HUDEP-2 (cell line): ENCODE measurements around the gene TMEM238L.
A peak's percentile ranks its signal among the peaks of the same experiment; 100 is the strongest.
"Not testable (repeated sequence)": the region's sequence is repeated elsewhere in the genome, so short reads cannot be mapped to it uniquely, and the experiment has no call there.

ENCODE experiments used
- DNase-seq, 76 experiments: peaks; one replicate each; lab custom pipeline; 2025; ENCODE audit not compliant: unreplicated experiment in 76 of 76; lab: John Stamatoyannopoulos, UW

Gene TMEM238L, protein sequence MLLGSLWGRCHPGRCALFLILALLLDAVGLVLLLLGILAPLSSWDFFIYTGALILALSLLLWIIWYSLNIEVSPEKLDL

GRCh38 chr17:10803830-10804475, at the start of gene TMEM238L:
TSS of gene TMEM238L (minus strand) at chr17:10804099. CDS start at chr17:10803963, 136 bp downstream.
- DNase-seq = no peak

GRCh38 chr17:10846636-10847035, 42.7 kb upstream of the TMEM238L start:
- DNase-seq = not testable (repeated sequence)

- no peak for DNase-seq
Measured at GRCh38 chr17:10845388-10845751, 41.5 kb upstream of the TMEM238L start.

DNA sequence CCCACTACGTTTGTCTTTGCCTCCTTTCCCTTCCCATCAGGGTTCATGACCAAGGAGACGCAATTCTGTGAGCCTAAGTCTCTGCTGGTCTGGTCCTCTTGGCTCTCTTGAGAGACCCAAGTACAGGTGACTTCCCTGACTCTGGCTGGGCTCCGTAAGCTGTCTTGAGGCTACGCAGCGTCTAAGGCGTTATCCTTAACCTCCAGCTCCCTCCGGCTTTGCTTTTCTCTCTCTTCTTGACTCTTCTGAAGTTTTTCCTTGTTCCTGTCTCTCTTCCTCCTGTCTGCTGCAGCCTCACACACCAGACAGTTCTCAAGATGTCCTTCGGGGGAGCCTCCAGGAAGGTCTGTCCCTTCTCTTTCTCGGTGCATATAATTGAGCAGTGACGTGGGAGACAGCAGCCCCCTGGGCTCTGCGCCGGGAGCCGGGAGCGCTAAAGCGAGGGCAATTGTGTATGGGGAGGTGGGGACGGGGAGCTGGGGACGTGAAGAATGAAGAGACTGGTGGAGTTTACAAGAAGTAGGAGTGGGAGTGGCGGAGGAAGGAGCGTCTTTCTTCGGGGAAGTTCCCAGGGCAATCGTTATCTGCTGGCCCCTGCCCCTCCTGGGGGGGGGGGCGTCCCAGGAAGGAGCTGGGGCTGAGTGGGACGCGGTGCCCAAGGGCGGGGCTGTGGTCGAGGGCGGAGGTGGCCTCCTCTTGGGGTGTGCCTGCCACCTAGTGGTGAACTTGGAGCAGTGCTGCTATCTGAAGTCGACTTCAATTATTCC, 40.9 kb upstream of the TMEM238L start:
- DNase-seq = peak in 66 of 76 experiments; percentile 3 to 72 (median 40)

DNA sequence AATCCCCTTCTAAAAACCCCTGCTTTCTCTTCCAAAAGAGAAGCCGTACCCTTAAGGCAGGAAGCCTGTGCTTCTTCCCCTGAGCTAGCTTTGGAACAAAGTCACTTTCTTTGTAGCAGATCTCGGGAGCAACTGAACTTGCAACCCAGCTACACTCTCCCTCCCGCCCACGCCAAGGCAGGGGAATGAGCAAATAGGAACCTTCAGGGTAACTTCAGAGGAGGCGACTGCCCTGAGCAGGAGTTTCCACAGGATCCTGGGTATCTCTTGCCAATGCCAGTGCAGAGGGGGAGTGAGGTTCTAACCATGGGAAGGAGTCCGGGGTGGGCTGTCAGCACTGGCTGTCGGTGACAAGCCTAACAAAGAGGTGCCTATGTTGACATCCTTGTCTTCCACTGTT, 39.9 kb upstream of the TMEM238L start:
- peak in 50 of 76 experiments; percentile 2 to 52 (median 17) for DNase-seq

- no peak for DNase-seq
Measured at GRCh38 chr17:10842658-10843057, 38.8 kb upstream of the TMEM238L start.

GRCh38 chr17:10838682-10839081, 34.8 kb upstream of the TMEM238L start:
- no peak for DNase-seq

DNA sequence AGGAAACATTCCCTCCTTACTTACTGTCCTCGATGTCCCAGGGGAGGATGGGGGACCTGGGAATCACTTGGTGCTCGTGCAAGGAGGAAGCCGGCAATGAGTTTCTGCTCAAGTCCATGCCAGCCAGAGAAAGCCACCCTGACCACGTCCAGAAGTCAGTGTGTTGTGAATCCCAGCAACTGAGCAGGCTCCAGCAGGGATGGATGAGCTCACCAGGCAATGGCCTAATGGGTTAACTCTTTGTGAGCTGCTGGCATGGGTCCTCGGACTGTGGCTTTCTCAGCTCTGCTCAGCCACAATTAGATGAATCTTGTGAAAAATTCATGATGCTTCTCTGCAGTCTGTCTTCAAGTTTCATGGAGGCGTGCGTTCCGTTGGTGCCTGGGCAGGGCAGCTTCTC, 34.0 kb upstream of the TMEM238L start, which contains the start of gene PIRT:
PIRT (minus strand) TSS at position 167 of the 400 bp plus-strand sequence. CDS start 12,442 bp downstream, outside the sequence.
- no peak for DNase-seq

DNA sequence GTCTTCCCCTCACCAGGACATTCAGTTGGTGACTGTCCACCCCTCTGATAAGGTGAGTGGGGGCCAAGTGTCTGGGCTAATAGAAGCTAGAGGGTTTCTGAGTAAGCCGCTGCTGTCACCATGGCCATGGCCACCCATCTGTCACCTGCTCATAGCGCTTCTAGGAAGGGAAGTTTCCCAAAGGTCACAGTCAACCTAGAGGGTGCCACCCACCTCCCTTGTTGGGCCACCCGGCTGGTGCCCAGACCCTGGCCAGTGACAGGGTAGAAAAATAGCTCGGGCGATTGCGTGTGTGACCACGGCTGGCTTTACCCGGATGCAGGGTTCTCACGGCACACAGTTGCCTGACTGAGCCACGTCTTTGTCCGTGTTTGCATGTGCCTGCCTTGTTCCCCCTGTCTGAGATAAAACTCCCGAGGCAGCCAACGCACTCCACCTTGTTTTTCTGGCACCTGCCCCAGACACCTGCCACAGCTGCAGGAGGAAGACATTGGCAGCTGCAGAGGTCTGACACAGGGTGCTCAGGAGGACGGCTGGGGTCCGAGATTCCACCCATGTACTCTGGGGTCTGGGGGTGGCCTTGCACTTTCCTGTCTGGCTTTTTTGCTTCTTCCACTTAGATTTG, 33.2 kb upstream of the TMEM238L start:
- DNase-seq = peak in 1 of 76 experiments; percentile 4

DNA sequence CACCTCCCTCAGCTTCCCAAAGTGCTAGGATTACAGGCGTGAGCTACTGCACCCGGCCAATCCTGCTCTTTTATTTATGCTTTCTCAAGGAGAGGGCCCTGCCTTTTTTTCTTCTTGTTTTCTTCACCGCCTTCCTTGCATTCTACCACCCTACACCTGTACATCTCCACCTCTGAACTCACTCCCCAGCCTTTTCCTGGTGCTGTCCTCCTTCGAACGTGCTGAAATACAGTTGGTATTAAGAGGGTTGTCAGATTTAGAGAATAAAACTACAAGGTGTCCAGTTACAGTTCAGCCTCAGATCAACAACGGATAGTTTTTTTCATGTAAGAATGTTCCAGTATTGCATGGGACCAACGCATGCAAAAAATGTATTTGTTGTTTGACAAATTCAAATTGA, 32.2 kb upstream of the TMEM238L start:
- no peak for DNase-seq

- DNase-seq = no peak
Measured at GRCh38 chr17:10831696-10832095, 27.8 kb upstream of the TMEM238L start.

- DNase-seq = no peak
Measured at GRCh38 chr17:10827898-10828552, 24.1 kb upstream of the TMEM238L start.

GRCh38 chr17:10824874-10825273, 21.0 kb upstream of the TMEM238L start:
- DNase-seq = no peak

DNA sequence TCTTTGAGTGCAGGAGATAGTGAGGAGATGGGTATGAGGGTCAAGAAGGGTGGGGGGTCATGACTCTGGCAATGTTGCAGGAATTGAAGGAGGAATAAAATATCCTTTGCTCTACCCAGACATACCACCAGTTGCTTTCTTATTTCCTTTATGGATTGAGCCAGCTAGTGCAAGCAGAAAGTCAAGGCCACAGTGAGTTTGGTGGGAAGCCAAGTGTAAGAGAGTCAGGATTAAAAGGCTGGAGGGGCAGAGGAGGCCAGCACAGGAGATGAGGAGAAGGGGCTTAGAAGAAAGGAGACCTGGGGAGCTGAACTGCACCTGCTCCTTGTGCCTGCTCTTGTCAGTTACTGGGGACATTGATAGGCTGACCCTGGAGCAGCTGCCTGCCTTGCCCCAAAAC, 17.9 kb upstream of the TMEM238L start:
- DNase-seq = no peak

DNA sequence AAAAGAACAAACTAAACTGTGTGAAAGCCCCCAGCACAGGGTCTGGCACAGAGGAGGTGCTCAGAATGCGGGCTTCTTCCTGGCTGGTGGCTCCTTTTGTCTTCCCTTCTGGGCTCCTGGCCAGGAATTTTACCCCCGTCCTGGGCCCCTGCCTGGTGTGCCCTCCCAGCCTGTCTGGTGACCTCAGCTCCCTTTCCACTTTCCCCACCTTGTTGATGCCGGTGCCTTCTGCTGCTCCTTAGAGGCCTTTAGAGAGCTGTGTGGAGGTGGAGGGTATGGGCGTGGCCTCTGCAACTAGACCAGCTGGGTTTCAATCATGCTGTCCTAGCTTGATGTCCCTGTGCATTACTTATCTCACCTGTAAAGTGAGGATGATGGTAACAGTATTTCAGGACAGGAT, 17.2 kb upstream of the TMEM238L start:
- DNase-seq = no peak

DNA sequence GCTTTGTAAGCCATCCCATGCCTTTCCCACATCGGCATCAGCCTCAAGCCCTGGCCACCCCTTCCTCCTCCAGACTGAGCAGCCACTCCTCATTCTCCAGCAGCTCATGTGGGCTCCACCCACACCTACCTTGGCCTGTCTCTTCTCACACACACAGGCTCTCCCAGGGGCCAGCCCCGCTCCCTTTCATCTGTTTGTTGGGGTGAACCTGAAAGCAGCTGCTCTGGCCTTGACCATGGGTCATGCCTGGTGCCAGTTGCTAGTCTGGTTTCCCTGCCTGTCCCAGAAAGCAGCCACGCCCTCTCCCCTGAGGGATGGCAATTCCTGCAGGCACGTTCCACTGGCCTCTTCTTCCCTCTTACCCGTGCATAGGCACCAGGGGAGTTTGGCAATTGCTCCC, 11.4 kb upstream of the TMEM238L start:
- no peak for DNase-seq

- DNase-seq = no peak
Measured at GRCh38 chr17:10814075-10814474, 10.2 kb upstream of the TMEM238L start.

DNA sequence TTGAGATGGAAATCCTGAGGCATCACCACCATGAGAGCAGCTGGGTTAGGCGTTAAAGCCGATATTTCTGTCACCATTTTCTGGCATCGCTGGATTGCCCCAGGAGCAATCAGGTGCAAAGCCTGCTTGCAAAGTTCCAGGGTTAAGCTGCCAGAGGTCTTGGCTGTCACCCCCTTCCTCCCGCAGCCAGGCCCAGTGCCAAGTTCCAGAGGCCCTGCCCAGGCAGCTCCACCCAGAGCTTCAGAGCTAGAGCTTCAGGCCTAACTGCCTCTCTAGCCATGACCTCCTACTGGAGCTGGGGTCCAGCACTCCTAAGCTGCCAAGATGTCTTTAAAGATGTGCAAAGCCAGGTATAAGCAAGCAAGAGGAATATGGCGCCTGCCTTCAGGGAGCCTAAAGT, 8.8 kb upstream of the TMEM238L start:
- peak in 18 of 76 experiments; percentile 1 to 26 (median 7) for DNase-seq

GRCh38 chr17:10809605-10810004, 5.7 kb upstream of the TMEM238L start:
- no peak for DNase-seq

- peak in 1 of 76 experiments; percentile 5 for DNase-seq
Measured at GRCh38 chr17:10807704-10808128, 3.8 kb upstream of the TMEM238L start.
